Suprapubic skin (tissue), 3 donors: ENCODE results near the gene SHROOM3.

ENCODE experiments used
- CTCF ChIP-seq, 2 donors: fragments of 200-600 bp in 1 of 2; fragments of 450-650 bp in 1 of 2; sonication (generic) in 1 of 2; IDR thresholded peaks; one replicate each; pipeline ENCODE4 v1.5.1; 2016 to 2019; ENCODE audit warnings: antibody characterized with exemption in 2 of 2, mild to moderate bottlenecking in 1 of 2, moderate library complexity in 1 of 2
- POLR2AphosphoS5 ChIP-seq, 3 donors: sonication (generic); formaldehyde crosslinking; IDR thresholded peaks; one replicate each; pipeline ENCODE4 v1.6.1; 2017; ENCODE audit warnings: antibody characterized with exemption in 3 of 3

GRCh38 chr4:76716020-76716419 is 281.0 kb downstream of the SHROOM3 start:
- no peak for TF ChIP-seq CTCF (IDR thresholded peaks at IDR 0.05)
- no peak for TF ChIP-seq POLR2AphosphoS5 (IDR thresholded peaks at IDR 0.05)
